PFSK-1 (cell line): ENCODE data around the gene RGL1.

Source experiments
- FOXP2 ChIP-seq: optimal IDR thresholded peaks from 2 replicates; pipeline ENCODE3; 2011; ENCODE audit warnings: borderline replicate concordance, control low read depth, inconsistent platforms; ENCODE audit not compliant: insufficient read depth; ENCODE audit errors: extremely low read length, extremely low read depth
- POLR2AphosphoS5 ChIP-seq: IDR thresholded peaks from 2 replicates; pipeline ENCODE4 v1.6.1; 2012; ENCODE audit warnings: low read depth, mild to moderate bottlenecking, control low read depth, low read length, moderate library complexity
- REST ChIP-seq, 2 experiments: IDR thresholded peaks; 2 replicates each; pipeline versions ENCODE4 v1.6.1 to v1.8.0; 2011 to 2012; ENCODE audit warnings: low read depth in 2 of 2, low read length in 2 of 2, control low read depth in 1 of 2, inconsistent platforms in 1 of 2, mild to moderate bottlenecking in 1 of 2, moderate library complexity in 1 of 2; ENCODE audit not compliant: insufficient read depth in 1 of 2
- TAF1 ChIP-seq: IDR thresholded peaks from 2 replicates; pipeline ENCODE4 v1.6.1; 2012; ENCODE audit warnings: low read length, control low read depth, borderline replicate concordance; ENCODE audit not compliant: insufficient read depth

- TF ChIP-seq FOXP2 (no peak), POLR2AphosphoS5 (no peak), TAF1 (no peak), REST (IDR thresholded peaks at IDR 0.05; ENCODE audit: insufficient read depth in 1 of 2, low read depth in 2 of 2, low read length in 2 of 2) (no peak)
Observed at GRCh38 chr1:183891158-183891856, 86.4 kb downstream of the RGL1 start.
